Endothelial cell of umbilical vein (primary cell): ENCODE results near the gene PTPN13. TPM values are rescaled to one million over a fixed set of nuclear protein-coding genes. Genes with fewer than 3 reads are reported as not detected.

Experiments used
- BruUV-seq: library from RNA; stranded (reverse); fragments of 400-500 nt; replicated peaks from 2 replicates; lab custom pipeline; 2021; lab: Mats Ljungman, UMichigan
- CTCF ChIA-PET: fragments of 300-600, 350-600 bp; sonication (Branson Sonifier 250); formaldehyde crosslinking; loops from one replicate; lab custom pipeline; 2021; ENCODE audit warnings: antibody characterized with exemption, inconsistent platforms; lab: Charles Lee
- POLR2A ChIA-PET: fragments of 300-600, 350-600 bp; sonication (Branson Sonifier 250); formaldehyde crosslinking; loops from one replicate; lab custom pipeline; 2021; ENCODE audit warnings: antibody characterized with exemption, inconsistent platforms; lab: Charles Lee
- DNase-seq: peaks from one replicate; pipeline ENCODE4 v3.0.0-alpha.2; 2011; ENCODE audit warnings: low read depth, low spot score
- FAIRE-seq: peaks from 2 replicates; lab custom pipeline; 2011; peaks lifted over from hg19 to GRCh38; lab: Jason Lieb, UNC
- H2AFZ ChIP-seq: 2 replicates; pipeline ENCODE4 v1.6.0; 2012; ENCODE audit warnings: low read depth, low read length, control low read depth, inconsistent platforms
- H3K27ac ChIP-seq: 2 replicates; pipeline ENCODE4 v1.5.1; 2011; ENCODE audit warnings: low read depth, mild to moderate bottlenecking, control low read depth, low read length, moderate library complexity; ENCODE audit not compliant: insufficient read depth
- H3K27me3 ChIP-seq, 2 experiments: 2 replicates each; pipeline versions ENCODE4 v1.6.0 to v1.6.1; 2011; ENCODE audit warnings: low read length in 2 of 2, mixed read lengths in 1 of 2; ENCODE audit not compliant: control insufficient read depth in 2 of 2, insufficient read depth in 2 of 2
- H3K36me3 ChIP-seq, 2 experiments: 2 replicates in 1 of 2; 3 replicates in 1 of 2; pipeline ENCODE4 v1.5.1; 2011; ENCODE audit warnings: low read length in 2 of 2, mild to moderate bottlenecking in 1 of 2, moderate library complexity in 1 of 2; ENCODE audit not compliant: control insufficient read depth in 2 of 2, insufficient read depth in 2 of 2; ENCODE audit errors: extremely low read depth in 1 of 2
- H3K4me1 ChIP-seq: 3 replicates; pipeline ENCODE4 v1.5.1; 2011; ENCODE audit warnings: mild to moderate bottlenecking, low read length; ENCODE audit not compliant: control insufficient read depth, insufficient read depth; ENCODE audit errors: extremely low read depth
- H3K4me2 ChIP-seq: 2 replicates; pipeline ENCODE4 v1.6.1; 2011; ENCODE audit warnings: low read length, control low read depth, mixed read lengths; ENCODE audit not compliant: insufficient read depth
- H3K4me3 ChIP-seq, 3 experiments: fragments of 200-600 bp in 1 of 3; sonication (generic), shearing (Covaris generic) in 1 of 3; replicated peaks in 1 of 3; 2 replicates each; pipeline ENCODE4 v1.5.1; 2011 to 2016; ENCODE audit warnings: control low read depth in 3 of 3, low read length in 3 of 3, mild to moderate bottlenecking in 2 of 3, inconsistent platforms in 1 of 3, low read depth in 1 of 3, moderate library complexity in 1 of 3; ENCODE audit not compliant: insufficient read depth in 1 of 3
- H3K79me2 ChIP-seq: 2 replicates; pipeline ENCODE4 v1.6.0; 2012; ENCODE audit warnings: low read length, inconsistent platforms; ENCODE audit not compliant: control insufficient read depth, insufficient read depth
- H3K9ac ChIP-seq: replicated peaks from 2 replicates; pipeline ENCODE3; 2011; ENCODE audit warnings: low read length, control low read depth; ENCODE audit not compliant: insufficient read depth; ENCODE audit errors: extremely low read depth
- H3K9me1 ChIP-seq: replicated peaks from 3 replicates; pipeline ENCODE4 v1.6.0; 2011; ENCODE audit warnings: mild to moderate bottlenecking, low read length; ENCODE audit not compliant: control insufficient read depth, insufficient read depth; ENCODE audit errors: extremely low read depth
- H3K9me3 ChIP-seq: replicated peaks from 2 replicates; pipeline ENCODE4 v1.5.1; 2012; ENCODE audit warnings: low read length, inconsistent platforms; ENCODE audit not compliant: control insufficient read depth, insufficient read depth
- H4K20me1 ChIP-seq: replicated peaks from 2 replicates; pipeline ENCODE3; 2011; ENCODE audit warnings: mild to moderate bottlenecking, low read length; ENCODE audit not compliant: control insufficient read depth, insufficient read depth; ENCODE audit errors: extremely low read depth
- CTCF ChIP-seq, 2 donors: IDR thresholded peaks; 1 replicate in 1 of 2; 2 replicates in 1 of 2; pipeline ENCODE4 v1.5.1; 2011; ENCODE audit warnings: low read length in 2 of 2, mild to moderate bottlenecking in 2 of 2, moderate library complexity in 2 of 2, control low read depth in 1 of 2, inconsistent platforms in 1 of 2, low read depth in 1 of 2; ENCODE audit not compliant: insufficient read depth in 1 of 2; ENCODE audit errors: extremely low read depth in 1 of 2
- EZH2 ChIP-seq: IDR thresholded peaks from 2 replicates; pipeline ENCODE4 v1.6.1; 2012; ENCODE audit warnings: borderline replicate concordance, low read depth, mild to moderate bottlenecking, moderate library complexity, low read length, inconsistent platforms; ENCODE audit not compliant: severe bottlenecking
- JUN ChIP-seq: IDR thresholded peaks from 2 replicates; pipeline ENCODE4 v1.6.1; 2011; ENCODE audit warnings: borderline replicate concordance, low read depth; ENCODE audit not compliant: insufficient read length, insufficient read depth
- MAX ChIP-seq: IDR thresholded peaks from 2 replicates; pipeline ENCODE4 v1.6.1; 2011; ENCODE audit not compliant: insufficient read depth, insufficient read length
- MYC ChIP-seq: IDR thresholded peaks from one replicate; pipeline ENCODE4 v1.6.1; 2011; ENCODE audit warnings: mild to moderate bottlenecking, low read depth, low read length
- POLR2A ChIP-seq: IDR thresholded peaks from 2 replicates; pipeline ENCODE4 v1.6.1; 2012; ENCODE audit warnings: low read depth, mild to moderate bottlenecking, control low read depth, low read length
- POLR2AphosphoS5 ChIP-seq: IDR thresholded peaks from 2 replicates; pipeline ENCODE4 v1.6.1; 2012; ENCODE audit warnings: low read depth, mild to moderate bottlenecking, control low read depth, low read length, moderate library complexity; ENCODE audit not compliant: insufficient read depth
- dilution Hi-C: fragments of 300-500 bp; cut with MboI; formaldehyde crosslinking; loops from one replicate; pipeline ENCODE4 v1.15.0; 2019; ENCODE audit warnings: low sequenced_read_pairs; ENCODE audit not compliant: extremely low pct_ligation_motif_present
- intact Hi-C: fragments of 100-400 bp; cut with micrococcal nuclease; formaldehyde crosslinking; loops from one replicate; pipeline ENCODE4 v1.10.0; 2022
- polyA plus RNA-seq, 4 experiments: library from polyadenylated mRNA; depleted of rRNA in 3 of 4; stranded (reverse) in 3 of 4; unstranded in 1 of 4; fragments of >200 nt; gene quantifications; 2 replicates each; pipeline versions ENCODE4 v1.2.1 to v1.2.3, GENCODE V29; 2011 to 2012; ENCODE audit warnings: missing spikeins in 1 of 4
- total RNA-seq: library from RNA; stranded (reverse); gene quantifications from 2 replicates; pipeline ENCODE4 v1.2.3, GENCODE V29; 2021

The PTPN13 gene
- total and polyA plus RNA-seq, 2 donors (not counting 3 experiments of a cell fraction or from before 2014, with no cell fraction given), result 0.69 to 2.9 TPM

GRCh38 chr4:86587381-86588140 is 6.6 kb upstream of the PTPN13 start:
- no peaks in the 10 kb centered on the region for H4K20me1 ChIP-seq
- no peaks in the 10 kb centered on the region for H3K4me1 ChIP-seq
- H2AFZ ChIP-seq, result no peak overlapping the region
- H3K4me3 ChIP-seq, result no peak overlapping the region
- POLR2A ChIA-PET, result no interaction called here
- H3K9ac ChIP-seq, result no peak overlapping the region
- H3K4me2 ChIP-seq, result no peak overlapping the region
- BruUV-seq, result no TSS peak
- CTCF ChIA-PET, result interaction anchor here (0.9 to 1.3 kb wide), 3 partner anchors 36 to 317 kb away, joined by 3 read pairs; no protein-coding TSS in a partner anchor
- H3K36me3 ChIP-seq, result no peaks in the 10 kb centered on the region
- TF ChIP-seq MYC (no peak), MAX (no peak), EZH2 (no peak), JUN (no peak), POLR2AphosphoS5 (no peak), CTCF (IDR thresholded peaks at IDR 0.05; ENCODE audit: extremely low read depth in 1 of 2, insufficient read depth in 1 of 2, low read depth in 1 of 2, low read length in 2 of 2) (no peak), POLR2A (no peak)
- H3K79me2 ChIP-seq, result no peaks in the 10 kb centered on the region
- no peaks in the 10 kb centered on the region for H3K9me1 ChIP-seq
- no peak overlapping the region for H3K27ac ChIP-seq
- H3K27me3 ChIP-seq, result peaks cover 3% of the 10 kb centered on the region in 2 experiments
- FAIRE-seq (no peak), DNase-seq (no peak)
- intact Hi-C loops, result no loop called here
- H3K9me3 ChIP-seq, result no peaks in the 10 kb centered on the region
- dilution Hi-C loops, result no loop called here
